Parathyroid adenoma (tissue), 2 donors: Measurements from ENCODE around the gene ACOT13.

ENCODE experiments used
- H2AFZ ChIP-seq: fragments of 300-600 bp; sonication (generic); one replicate; pipeline ENCODE4 v1.7.0; 2017; ENCODE audit warnings: antibody characterized with exemption, mild to moderate bottlenecking
- H3K27ac ChIP-seq: fragments of 300-600 bp; sonication (generic); one replicate; pipeline ENCODE4 v1.7.0; 2017
- H3K27me3 ChIP-seq: fragments of 300-600 bp; sonication (generic); one replicate; pipeline ENCODE4 v1.7.0; 2017; ENCODE audit warnings: low read length; ENCODE audit not compliant: control insufficient read depth, insufficient read depth
- H3K36me3 ChIP-seq: fragments of 300-600 bp; sonication (generic); one replicate; pipeline ENCODE4 v1.7.0; 2017; ENCODE audit warnings: low read length; ENCODE audit not compliant: control insufficient read depth, insufficient read depth
- H3K4me1 ChIP-seq: fragments of 300-600 bp; sonication (generic); one replicate; pipeline ENCODE4 v1.7.0; 2017; ENCODE audit warnings: control low read depth
- H3K4me2 ChIP-seq: fragments of 300-600 bp; sonication (generic); one replicate; pipeline ENCODE4 v1.7.0; 2017; ENCODE audit warnings: low read length
- H3K4me3 ChIP-seq: fragments of 300-600 bp; sonication (generic); one replicate; pipeline ENCODE4 v1.7.0; 2017; ENCODE audit warnings: low read depth, low read length
- H3K79me2 ChIP-seq: fragments of 300-600 bp; sonication (generic); one replicate; pipeline ENCODE4 v1.7.0; 2017; ENCODE audit warnings: control low read depth
- H3K9ac ChIP-seq: fragments of 300-600 bp; sonication (generic); one replicate; pipeline ENCODE4 v1.7.0; 2017; ENCODE audit warnings: mild to moderate bottlenecking
- H3K9me3 ChIP-seq: fragments of 300-600 bp; sonication (generic); one replicate; pipeline ENCODE4 v1.7.0; 2017; ENCODE audit warnings: low read length; ENCODE audit not compliant: control insufficient read depth
- CTCF ChIP-seq: fragments of 300-600 bp; sonication (generic); IDR thresholded peaks from one replicate; pipeline ENCODE4 v1.7.0; 2017; ENCODE audit warnings: antibody characterized with exemption, mild to moderate bottlenecking
- donor health status: primary hyperparathyroidism.

Gene ACOT13

GRCh38 chr6:24719125-24719971, 52.5 kb downstream of the ACOT13 start, which contains the start of gene C6orf62:
Gene C6orf62 (minus strand): TSS chr6:24719154. CDS start chr6:24718668, 486 bp downstream.
- peak within 1 kb of the TSS; percentile 99 for H3K9ac ChIP-seq
- H3K27me3 ChIP-seq: no peaks in the 10 kb centered on the region
- H3K4me2 ChIP-seq: peak within 1 kb of the TSS; percentile 89
- peak within 1 kb of the TSS; percentile 98 for H3K4me3 ChIP-seq
- peaks cover 8% of the 10 kb centered on the region for H3K4me1 ChIP-seq
- H3K27ac ChIP-seq: peak within 1 kb of the TSS; percentile 99
- no peak for TF ChIP-seq CTCF
- H3K79me2 ChIP-seq: peaks cover 38% of the 10 kb centered on the region
- no peaks in the 10 kb centered on the region for H3K36me3 ChIP-seq
- H2AFZ ChIP-seq: no peak within 1 kb of the TSS
- H3K9me3 ChIP-seq: no peaks in the 10 kb centered on the region

DNA sequence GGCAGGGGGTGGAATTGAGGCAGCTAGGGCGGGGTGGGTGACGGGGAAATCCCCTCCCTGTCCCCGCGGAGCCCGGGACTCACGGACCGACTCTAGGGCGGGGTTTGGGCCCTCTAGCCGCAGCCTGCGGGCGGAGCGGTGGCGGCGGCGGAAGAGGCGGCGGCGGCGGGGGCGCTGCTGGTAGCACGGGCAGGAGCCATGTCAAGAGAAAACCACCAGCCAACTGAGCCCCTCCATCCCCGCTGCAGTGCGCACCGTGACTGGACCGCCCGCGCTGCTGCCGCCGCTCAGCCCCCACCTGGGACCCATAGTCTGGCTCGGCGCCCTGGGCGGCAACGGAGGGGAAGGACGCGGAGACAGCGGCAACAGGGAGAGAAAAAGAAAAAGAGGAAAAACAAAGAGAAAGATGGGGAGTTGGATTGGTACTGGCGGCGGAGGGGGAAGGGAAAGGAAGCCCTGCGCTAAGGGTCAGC, 53.3 kb downstream of the ACOT13 start:
- Histone ChIP-seq H3K27me3 (no peaks in the 10 kb centered on the region), H3K4me1 (peaks cover 5% of the 10 kb centered on the region), H3K4me2 (peak overlapping the region; percentile 52)

DNA sequence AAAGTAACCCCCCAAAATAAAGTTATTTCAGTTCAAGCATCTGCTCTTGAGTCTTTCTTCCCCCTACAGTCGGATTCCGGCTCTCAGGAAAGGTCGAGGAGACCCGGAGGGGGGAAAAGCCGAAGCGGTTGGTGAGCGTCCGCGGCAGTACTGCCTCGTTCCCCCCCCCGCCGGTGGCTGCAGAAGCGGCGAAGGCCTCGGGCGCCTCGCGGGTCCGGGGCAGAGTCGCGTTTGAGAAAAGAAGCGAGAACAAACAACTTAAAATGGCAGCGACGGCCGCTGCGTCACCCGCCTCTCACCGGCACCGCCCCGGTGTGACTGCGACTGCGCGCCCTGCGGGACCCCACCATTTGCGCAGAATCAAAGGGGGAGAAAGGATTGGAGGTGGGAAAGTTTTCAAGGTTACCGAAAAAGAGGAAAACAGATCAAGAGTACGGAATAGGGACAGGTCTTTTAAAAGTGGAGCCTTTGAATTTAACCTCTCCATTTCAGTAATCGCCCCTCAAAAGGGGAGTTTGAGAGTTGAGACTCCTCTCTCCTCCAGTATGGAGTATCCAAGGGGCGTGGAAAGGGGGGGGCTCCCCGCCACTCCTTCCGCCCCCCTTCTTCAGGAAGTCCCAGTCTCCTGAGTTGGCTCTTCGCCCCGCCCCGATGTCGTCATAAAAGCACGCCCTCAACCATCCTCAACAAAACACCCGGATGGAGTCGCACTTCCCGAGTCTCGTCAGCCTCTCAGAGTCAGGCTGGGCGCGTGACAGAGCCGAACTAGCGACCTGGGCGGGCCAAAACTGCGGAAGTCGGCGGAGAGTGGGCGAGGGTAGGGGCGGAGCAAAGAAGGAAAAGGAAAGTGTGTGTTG, 54.0 kb downstream of the ACOT13 start:
- peak overlapping the region; percentile 99 for H3K27ac ChIP-seq
- no peaks in the 10 kb centered on the region for H3K9me3 ChIP-seq
- peak overlapping the region; percentile 98 for H3K4me3 ChIP-seq
- peaks cover 4% of the 10 kb centered on the region for H3K4me1 ChIP-seq
- peak overlapping the region; percentile 82 for H3K4me2 ChIP-seq
- H3K9ac ChIP-seq: peak overlapping the region; percentile 99
- no peaks in the 10 kb centered on the region for H3K27me3 ChIP-seq
- peaks cover 35% of the 10 kb centered on the region for H3K79me2 ChIP-seq
- H3K36me3 ChIP-seq: no peaks in the 10 kb centered on the region
- peak overlapping the region; percentile 93 for H2AFZ ChIP-seq
- TF ChIP-seq CTCF: no peak

More for the DNA sequence above, 53.3 kb downstream of the ACOT13 start:
- TF ChIP-seq CTCF: no peak
- H3K9me3 ChIP-seq: no peaks in the 10 kb centered on the region
- H3K79me2 ChIP-seq: peaks cover 38% of the 10 kb centered on the region
- H3K4me3 ChIP-seq: peak overlapping the region; percentile 98
- H3K36me3 ChIP-seq: no peaks in the 10 kb centered on the region
- H3K9ac ChIP-seq: peak overlapping the region; percentile 99
- peak overlapping the region; percentile 99 for H3K27ac ChIP-seq
- peak overlapping the region; percentile 93 for H2AFZ ChIP-seq

- TF ChIP-seq CTCF: no peak
- H2AFZ ChIP-seq: peak overlapping the region; percentile 93
These were observed 54.8 kb downstream of the ACOT13 start for GRCh38 chr6:24721461-24722215.

More at GRCh38 chr6:24721461-24722215, 54.8 kb downstream of the ACOT13 start:
- H3K4me2 ChIP-seq: peak overlapping the region; percentile 82
- peaks cover 28% of the 10 kb centered on the region for H3K79me2 ChIP-seq
- H3K4me3 ChIP-seq: peak overlapping the region; percentile 98
- peak overlapping the region; percentile 99 for H3K27ac ChIP-seq
- H3K36me3 ChIP-seq: no peaks in the 10 kb centered on the region
- peaks cover 4% of the 10 kb centered on the region for H3K4me1 ChIP-seq
- no peaks in the 10 kb centered on the region for H3K27me3 ChIP-seq
- no peaks in the 10 kb centered on the region for H3K9me3 ChIP-seq
- H3K9ac ChIP-seq: peak overlapping the region; percentile 62
